Gastrocnemius medialis (tissue), 4 donors: ENCODE measurements around the gene RPL31. TPM values are rescaled to one million over a fixed set of nuclear protein-coding genes. Genes with fewer than 3 reads are reported as not detected.

Experiments used
- ATAC-seq, 2 donors: fragments of 150-250 bp; one replicate each; pipeline ENCODE4 v1.9.1; 2016
- DNase-seq, 2 donors: peaks; one replicate each; pipeline ENCODE4 v3.0.0-alpha.2; 2019
- H3K27ac ChIP-seq, 4 donors: fragments of 200-600 bp; sonication (generic); 1 replicate in 1 of 4; 2 replicates in 3 of 4; pipeline ENCODE4 v1.5.1; 2016 to 2018; ENCODE audit warnings: mild to moderate bottlenecking in 2 of 4, moderate library complexity in 1 of 4
- H3K27me3 ChIP-seq, 3 donors: fragments of 200-600 bp; sonication (generic) in 2 of 3; 1 replicate in 1 of 3; 2 replicates in 2 of 3; pipeline versions ENCODE4 v1.5.1 to v1.6.0; 2016 to 2019; ENCODE audit warnings: mild to moderate bottlenecking in 1 of 3, moderate library complexity in 1 of 3
- H3K36me3 ChIP-seq, 2 donors: fragments of 200-600 bp; sonication (generic) in 1 of 2; one replicate each; pipeline ENCODE4 v1.5.1; 2017 to 2018
- H3K4me1 ChIP-seq, 2 donors: fragments of 200-600 bp; sonication (generic) in 1 of 2; one replicate each; pipeline ENCODE4 v1.5.1; 2016 to 2017; ENCODE audit warnings: mild to moderate bottlenecking in 2 of 2
- H3K4me3 ChIP-seq, 4 donors: fragments of 200-600 bp; sonication (generic) in 3 of 4; 1 replicate in 1 of 4; 2 replicates in 3 of 4; pipeline ENCODE4 v1.5.1; 2016 to 2019; ENCODE audit warnings: mild to moderate bottlenecking in 2 of 4
- H3K9me3 ChIP-seq, 3 donors: fragments of 200-600 bp; sonication (generic) in 2 of 3; 1 replicate in 1 of 3; 2 replicates in 2 of 3; pipeline ENCODE4 v1.5.1; 2016 to 2019
- CTCF ChIP-seq, 5 experiments: fragments of 450-650 bp in 3 of 5; fragments of 200-600 bp in 2 of 5; sonication (generic) in 2 of 5; IDR thresholded peaks in 4 of 5; conservative IDR thresholded peaks in 1 of 5; 1 replicate in 4 of 5; 2 replicates in 1 of 5; pipeline ENCODE4 v1.5.1; 2016 to 2019; ENCODE audit warnings: antibody characterized with exemption in 5 of 5, mild to moderate bottlenecking in 3 of 5, moderate library complexity in 3 of 5
- POLR2A ChIP-seq, 2 donors: fragments of 450-650 bp; IDR thresholded peaks; one replicate each; pipeline ENCODE4 v1.6.1; 2017; ENCODE audit warnings: antibody characterized with exemption in 2 of 2, mild to moderate bottlenecking in 2 of 2, moderate library complexity in 2 of 2
- in situ Hi-C, 4 donors: fragments of 200-750 bp; cut with MboI; loops; one replicate each; pipeline versions ENCODE4 v1.15.0 to v1.8.0; 2017; ENCODE audit warnings: low sequenced_read_pairs in 4 of 4
- intact Hi-C: fragments of 100-400 bp; cut with DNase I; formaldehyde crosslinking; loops from one replicate; pipeline ENCODE4 v1.15.1; 2023; ENCODE audit warnings: low total_unique reads
- total RNA-seq, 4 donors: library from RNA; depleted of rRNA; stranded (reverse); fragments of >200 nt; gene quantifications; one replicate each; pipeline versions ENCODE4 v1.1.0 to v1.2.3, GENCODE V29; 2016

The RPL31 gene
- total RNA-seq, 4 donors from 2014 or later = 572 to 825 (median 762) TPM

GRCh38 chr2:101052147-101052546 is 50.1 kb downstream of the RPL31 start:
- intact Hi-C loops (loop anchor here (5.0 kb wide), 1 partner anchor 40 kb away; no protein-coding TSS in a partner anchor), in situ Hi-C loops (no loop called here)
- ATAC-seq (no peak), DNase-seq (no peak)
- TF ChIP-seq CTCF (IDR thresholded peaks at IDR 0.05 in 4 of 5, conservative IDR thresholded peaks at IDR 0.05 in 1 of 5) (no peak), POLR2A (IDR thresholded peaks at IDR 0.05) (no peak)
- Histone ChIP-seq H3K36me3 (peaks cover 0 to 57% of the 10 kb centered on the region in 2 donors), H3K9me3 (no peaks in the 10 kb centered on the region), H3K27me3 (no peaks in the 10 kb centered on the region), H3K27ac (peak overlapping the region in 1 of 4 donors; percentile 1), H3K4me1 (peaks cover 10 to 15% of the 10 kb centered on the region in 2 donors), H3K4me3 (no peak overlapping the region)

- ATAC-seq (no peak), DNase-seq (no peak)
- Histone ChIP-seq H3K4me1 (peaks cover 3 to 5% of the 10 kb centered on the region in 2 donors), H3K9me3 (no peaks in the 10 kb centered on the region), H3K4me3 (no peak overlapping the region), H3K27ac (peak overlapping the region; percentile 20 to 49 (median 42)), H3K27me3 (no peaks in the 10 kb centered on the region), H3K36me3 (peaks cover 0 to 66% of the 10 kb centered on the region in 2 donors)
- in situ Hi-C loops (no loop called here), intact Hi-C loops (loop anchor here (5.0 kb wide), 1 partner anchor 41 kb away; no protein-coding TSS in a partner anchor)
- no peak for TF ChIP-seq POLR2A (IDR thresholded peaks at IDR 0.05)
- no peak for TF ChIP-seq CTCF (IDR thresholded peaks at IDR 0.05 in 4 of 5, conservative IDR thresholded peaks at IDR 0.05 in 1 of 5)
Measured at GRCh38 chr2:101053117-101053516, 51.0 kb downstream of the RPL31 start.

Other genes with a start within 250 kb of the RPL31 start
- gene NPAS2, start 182.2 kb upstream of the RPL31 start, total RNA-seq = 10 to 100 TPM; 11.4 to 48.2 (median 36.6) TPM
- gene TBC1D8, start 149.1 kb downstream of the RPL31 start, total RNA-seq = 100 to 1,000 TPM; 103 to 298 (median 201) TPM